K562 (cell line): ENCODE data around the gene GOLGB1. TPM values are rescaled to one million over a fixed set of nuclear protein-coding genes. Genes with fewer than 3 reads are reported as not detected.
A peak's percentile ranks its signal among the peaks of the same experiment; 100 is the strongest.

Experiments
- ATAC-seq: fragments of 200-7000 bp; cut with Tn5 transposase; 3 replicates; pipeline ENCODE4 v1.9.1; 2020; ENCODE audit warnings: moderate library complexity
- BruUV-seq: library from RNA; stranded (reverse); fragments of 400-500 nt; replicated peaks from 2 replicates; lab custom pipeline; 2021; lab: Mats Ljungman, UMichigan
- CTCF ChIA-PET: fragments of 300-600 bp; formaldehyde crosslinking; extraction: SDS; loops from one replicate; lab custom pipeline; 2021; ENCODE audit warnings: low intra/inter-chr PET ratio; lab: Yijun Ruan, JAX
- POLR2A ChIA-PET: fragments of 300-600, 350-650 bp; sonication (Branson Sonifier 250); formaldehyde crosslinking; extraction: SDS; loops from one replicate; lab custom pipeline; 2021; ENCODE audit warnings: antibody characterized with exemption, inconsistent platforms; lab: Yijun Ruan, JAX
- DNase-seq, 4 experiments: peaks; one replicate each; pipeline versions ENCODE4 v3.0.0 to v3.0.0-alpha.2; 2011 to 2018; ENCODE audit warnings: low spot score in 3 of 4, mixed read lengths in 3 of 4; ENCODE audit errors: extremely low read depth in 1 of 4
- FAIRE-seq: peaks from 2 replicates; lab custom pipeline; 2011; peaks lifted over from hg19 to GRCh38; lab: Jason Lieb, UNC
- H2AFZ ChIP-seq: 2 replicates; pipeline ENCODE4 v1.6.0; 2011; ENCODE audit warnings: low read depth, low read length, control low read depth, inconsistent platforms
- H3K27ac ChIP-seq: fragments of 200-600 bp; 3 replicates; pipeline ENCODE4 v1.8.0; 2011; ENCODE audit warnings: low read depth, mild to moderate bottlenecking, control low read depth, inconsistent platforms, low read length, moderate library complexity, mixed read lengths; ENCODE audit errors: extremely low read depth
- H3K27me3 ChIP-seq, 2 experiments: fragments of 300-600 bp in 1 of 2; 2 replicates in 1 of 2; 3 replicates in 1 of 2; pipeline versions ENCODE4 v1.6.0 to v1.8.0; 2011; ENCODE audit warnings: inconsistent platforms in 2 of 2, low read length in 2 of 2, mild to moderate bottlenecking in 1 of 2, mixed read lengths in 1 of 2, moderate library complexity in 1 of 2; ENCODE audit not compliant: control insufficient read depth in 2 of 2, insufficient read depth in 2 of 2
- H3K36me3 ChIP-seq: fragments of 300-600 bp; 3 replicates; pipeline ENCODE4 v1.8.0; 2011; ENCODE audit warnings: mild to moderate bottlenecking, low read length, inconsistent platforms; ENCODE audit not compliant: control insufficient read depth, insufficient read depth
- H3K4me1 ChIP-seq, 2 experiments: fragments of 200-600 bp in 1 of 2; replicated peaks in 1 of 2; 2 replicates in 1 of 2; 3 replicates in 1 of 2; pipeline versions ENCODE4 v1.5.1 to v1.8.0; 2011; ENCODE audit warnings: inconsistent platforms in 2 of 2, low read length in 2 of 2, mild to moderate bottlenecking in 1 of 2, mixed read lengths in 1 of 2, moderate library complexity in 1 of 2; ENCODE audit not compliant: control insufficient read depth in 2 of 2, insufficient read depth in 2 of 2
- H3K4me2 ChIP-seq: 2 replicates; pipeline ENCODE4 v1.6.1; 2011; ENCODE audit warnings: low read length, control low read depth, inconsistent platforms, mixed read lengths; ENCODE audit not compliant: insufficient read depth
- H3K4me3 ChIP-seq: fragments of 200-600 bp; sonication (generic), shearing (Covaris generic); 2 replicates; pipeline ENCODE4 v1.5.1; 2016; ENCODE audit warnings: control low read depth, inconsistent platforms
- H3K79me2 ChIP-seq: fragments of 200-600 bp; 3 replicates; pipeline ENCODE4 v1.8.0; 2011; ENCODE audit warnings: low read length, inconsistent platforms; ENCODE audit not compliant: control insufficient read depth, insufficient read depth
- H3K9ac ChIP-seq, 2 experiments: 2 replicates each; pipeline versions ENCODE4 v1.6.0 to v1.6.1; 2011; ENCODE audit warnings: low read depth in 2 of 2, low read length in 2 of 2, control low read depth in 1 of 2, inconsistent platforms in 1 of 2, mild to moderate bottlenecking in 1 of 2, mixed read lengths in 1 of 2; ENCODE audit not compliant: insufficient read depth in 1 of 2
- H3K9me1 ChIP-seq: one replicate; pipeline ENCODE4 v1.6.0; 2011; ENCODE audit warnings: inconsistent platforms, mild to moderate bottlenecking, low read length, moderate library complexity; ENCODE audit not compliant: control insufficient read depth, insufficient read depth
- H3K9me3 ChIP-seq: replicated peaks from 2 replicates; pipeline ENCODE4 v1.5.1; 2011; ENCODE audit warnings: low read depth, low read length, inconsistent platforms; ENCODE audit not compliant: control insufficient read depth, insufficient read depth
- H4K20me1 ChIP-seq: replicated peaks from 2 replicates; pipeline ENCODE4 v1.6.1; 2011; ENCODE audit warnings: low read length, inconsistent platforms, mixed read lengths; ENCODE audit not compliant: control insufficient read depth, insufficient read depth
- NFIC ChIP-seq: fragments of 450-650 bp; IDR thresholded peaks from 2 replicates; pipeline ENCODE4 v1.6.1; 2017; ENCODE audit warnings: mild to moderate bottlenecking, inconsistent platforms
- NFIX ChIP-seq: fragments of 250-450 bp; sonication (Bioruptor Pico); IDR thresholded peaks from 2 replicates; pipeline ENCODE4 v1.4.0; 2020; ENCODE audit warnings: low read depth, mild to moderate bottlenecking, moderate library complexity
- SMAD4 ChIP-seq: fragments of 250-450 bp; sonication (Bioruptor Pico); conservative IDR thresholded peaks from 2 replicates; pipeline ENCODE4 v1.8.0; 2021; ENCODE audit warnings: inconsistent platforms, mild to moderate bottlenecking, moderate library complexity
- WGBS: fragments of 100-300 bp; shearing (Covaris generic); methylation state at CpG from one replicate; pipeline ENCODE4 v1.1.6; 2016; ENCODE audit warnings: low coverage, mixed read lengths; ENCODE audit not compliant: insufficient coverage; ENCODE audit errors: missing lambda C conversion rate; 5-methylcytosine and 5-hydroxymethylcytosine counted together
- in situ Hi-C: fragments of 300-500 bp; cut with MboI; formaldehyde crosslinking; loops from 4 replicates; pipeline ENCODE4 v1.15.0; 2018; ENCODE audit warnings: inconsistent platforms, mixed read lengths
- intact Hi-C: fragments of 100-400 bp; cut with micrococcal nuclease; formaldehyde crosslinking; loops from 2 replicates; pipeline ENCODE4 v1.14.2; 2022
- polyA plus RNA-seq, 8 experiments: library from polyadenylated mRNA; depleted of rRNA in 4 of 8; stranded (reverse) in 5 of 8; unstranded in 3 of 8; fragments of >200 nt; fragmentation: Nextera tagmentation in 2 of 8; fragmentation: Illumina TruSeq in 1 of 8; extraction: Ambion mirVana in 2 of 8; extraction: Trizol in 1 of 8; gene quantifications; 2 replicates each; pipeline versions ENCODE4 v1.2.1 to v1.2.3, GENCODE V29; 2011 to 2014; ENCODE audit warnings: inconsistent platforms in 1 of 8, missing spikeins in 1 of 8
- total RNA-seq, 7 experiments: library from RNA; depleted of rRNA in 6 of 7; stranded (reverse); fragments of >200 nt in 6 of 7; fragmentation: Illumina TruSeq in 2 of 7; extraction: Trizol in 2 of 7; gene quantifications; 2 replicates each; pipeline versions ENCODE4 v1.2.1 to v1.2.3, GENCODE V29; 2011 to 2021; ENCODE audit warnings: low replicate concordance in 1 of 7

Gene GOLGB1
- total and polyA plus RNA-seq, 9 of the 15 experiments (the other 6 are each of a cell fraction or from before 2014, with no cell fraction given): 4.0 to 16.3 (median 9.7) TPM

GRCh38 chr3:121696186-121696585, 53.4 kb downstream of the GOLGB1 start:
- no peaks in the 10 kb centered on the region for H3K27me3 ChIP-seq
- no peak overlapping the region for H3K4me2 ChIP-seq
- no TSS peak for BruUV-seq
- ATAC-seq (no peak), FAIRE-seq (no peak), DNase-seq (no peak)
- no peak overlapping the region for H3K27ac ChIP-seq
- no peaks in the 10 kb centered on the region for H3K9me3 ChIP-seq
- no peaks in the 10 kb centered on the region for H3K79me2 ChIP-seq
- POLR2A ChIA-PET: no interaction called here
- no peaks in the 10 kb centered on the region for H4K20me1 ChIP-seq
- H2AFZ ChIP-seq: no peak overlapping the region
- no peaks in the 10 kb centered on the region for H3K9me1 ChIP-seq
- WGBS: 71% methylated on average over 2 of the region's 3 CpGs
- H3K4me1 ChIP-seq: no peaks in the 10 kb centered on the region
- intact Hi-C loops: no loop called here
- CTCF ChIA-PET: no interaction called here
- no peak overlapping the region for H3K4me3 ChIP-seq
- in situ Hi-C loops: no loop called here
- TF ChIP-seq NFIX (CRISPR knock-in tag): no peak
- TF ChIP-seq NFIC: peak; percentile 68
- H3K9ac ChIP-seq: no peak overlapping the region
- peaks cover 28% of the 10 kb centered on the region; the same call in 2 of the 3 replicates for H3K36me3 ChIP-seq

GRCh38 chr3:121692010-121692699, 57.4 kb downstream of the GOLGB1 start:
- Histone ChIP-seq H3K9me3 (no peaks in the 10 kb centered on the region), H4K20me1 (no peaks in the 10 kb centered on the region), H3K4me2 (no peak overlapping the region), H3K27ac (no peak overlapping the region), H3K79me2 (no peaks in the 10 kb centered on the region), H3K36me3 (peaks cover 17% of the 10 kb centered on the region; the same call in 1 of the 3 replicates), H3K4me1 (no peaks in the 10 kb centered on the region), H3K4me3 (no peak overlapping the region), H3K27me3 (no peaks in the 10 kb centered on the region), H2AFZ (no peak overlapping the region), H3K9me1 (no peaks in the 10 kb centered on the region)
- intact Hi-C loops (no loop called here), in situ Hi-C loops (no loop called here)
- no TSS peak for BruUV-seq
- POLR2A ChIA-PET: no interaction called here
- no peak for ATAC-seq
- FAIRE-seq: no peak
- CTCF ChIA-PET: no interaction called here
- WGBS: 100% methylated on average over 2 of the region's 2 CpGs
- TF ChIP-seq SMAD4 (CRISPR knock-in tag): no peak
- TF ChIP-seq, all 486 proteins: peak for 0
- no peak for DNase-seq
- no peak overlapping the region for H3K9ac ChIP-seq
